HK-2 (cell line): ENCODE measurements around the gene NANP.

Experiments
- DNase-seq: peaks from one replicate; pipeline ENCODE4 v3.0.0-alpha.2; 2018; ENCODE audit not compliant: unreplicated experiment

NANP gene

DNA sequence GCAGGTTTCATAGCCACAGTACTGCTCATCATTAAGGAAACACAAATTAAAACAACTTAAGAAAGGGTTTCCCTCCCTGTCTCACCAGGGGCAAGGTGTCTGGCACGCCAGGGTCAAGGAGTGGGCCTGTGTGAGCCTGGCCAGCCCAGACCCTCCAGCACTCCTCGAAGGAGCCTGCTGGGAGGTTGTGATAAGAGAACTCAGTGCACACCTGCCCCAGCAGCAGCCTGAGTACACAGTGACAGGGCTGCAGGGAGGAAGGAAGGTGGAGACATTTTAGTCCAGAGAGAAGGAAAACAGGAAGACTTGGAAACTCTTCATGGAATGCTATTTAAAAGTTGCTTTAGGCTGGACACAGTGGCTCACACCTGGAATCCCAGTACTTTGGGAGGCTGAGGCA is 52.6 kb downstream of the NANP start:
- no peak for DNase-seq

GRCh38 chr20:25570148-25570530 is 53.7 kb downstream of the NANP start:
- DNase-seq: no peak

- no peak for DNase-seq
Measured at GRCh38 chr20:25567286-25567685, 56.5 kb downstream of the NANP start.

DNA sequence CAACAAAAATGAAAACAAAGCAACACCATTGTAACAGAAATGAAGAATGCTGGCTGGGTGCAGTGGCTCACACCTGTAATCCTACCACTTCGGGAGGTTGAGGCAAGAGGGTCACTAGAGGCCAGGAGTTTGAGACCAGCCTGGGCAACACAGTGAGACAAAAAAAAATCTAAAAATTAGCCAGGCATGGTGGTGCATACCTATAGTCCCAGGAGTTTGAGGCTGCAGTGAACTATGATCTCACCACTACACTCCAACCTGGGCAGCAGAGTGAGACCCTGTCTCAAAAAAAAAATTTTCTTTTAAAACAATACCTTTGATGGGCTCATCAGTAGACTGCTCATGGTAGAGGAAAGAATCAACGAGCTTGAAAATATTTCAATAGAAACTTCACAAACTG is 57.0 kb downstream of the NANP start:
- no peak for DNase-seq

GRCh38 chr20:25565578-25566157 is 58.1 kb downstream of the NANP start:
- DNase-seq: no peak

DNA sequence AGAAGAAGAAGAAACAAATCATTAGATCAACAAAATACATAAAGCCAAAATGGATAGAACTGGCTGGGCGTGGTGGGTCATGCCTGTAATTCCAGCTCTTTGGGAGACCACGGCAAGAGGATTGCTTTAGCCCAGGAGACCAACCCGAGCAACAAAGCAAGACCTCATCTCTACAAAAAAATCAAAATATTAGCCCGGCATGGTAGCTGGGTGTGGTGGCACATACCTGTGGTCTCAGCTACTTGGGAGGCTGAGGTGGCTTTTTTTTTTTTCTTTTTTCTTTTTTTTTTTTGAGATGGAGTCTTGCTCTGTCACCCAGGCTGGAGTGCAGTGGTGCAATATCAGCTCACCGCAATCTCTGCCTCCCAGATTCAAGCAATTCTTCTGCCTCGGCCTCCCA is 59.9 kb downstream of the NANP start:
- no peak for DNase-seq

DNA sequence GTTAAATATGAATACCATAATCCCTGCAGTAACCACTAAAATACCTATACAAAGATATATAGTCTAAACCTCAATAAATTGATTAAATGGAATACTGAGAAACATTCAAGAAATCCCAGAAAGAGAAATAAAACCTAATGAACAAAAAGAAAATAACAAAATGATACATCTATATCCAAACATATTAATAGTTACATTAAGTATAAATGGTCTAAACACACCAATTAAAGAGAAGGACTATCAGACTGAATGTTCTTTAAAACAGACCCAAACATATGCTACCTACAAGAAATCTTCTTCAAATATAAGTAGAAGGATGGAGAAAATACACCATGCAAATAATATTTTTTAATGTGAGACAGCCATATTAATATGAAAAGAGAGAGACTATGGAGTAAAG is 60.5 kb downstream of the NANP start:
- no peak for DNase-seq
